ENCODE measurements around the gene BNC2. TPM values are rescaled to one million over a fixed set of nuclear protein-coding genes. Genes with fewer than 3 reads are reported as not detected.

Gene BNC2
- total RNA-seq (2022; extraction: Qiagen RNA extraction; ENCODE audit: low read depth) = 5.2 to 7.5 TPM (median 6.6 TPM) in 5 replicates

GRCh38 chr9:16870596-16871335, at the start of gene BNC2:
Gene BNC2, minus strand, starts transcription at chr9:16870670. Its CDS starts 22 bp downstream, at chr9:16870648.

Measured in A549 treated with GW870086 at 1 μM for 4 hours (cell line).